Measurements from ENCODE around the gene ZHX3.
A peak's percentile ranks its signal among the peaks of the same experiment; 100 is the strongest.

Gene ZHX3

GRCh38 chr20:41182296-41183212 is 135.0 kb downstream of the ZHX3 start:
- no peak for DNase-seq

GRCh38 chr20:41181567-41181966 is 136.0 kb downstream of the ZHX3 start:
- DNase-seq = no peak

GRCh38 chr20:41180599-41181333 is 136.8 kb downstream of the ZHX3 start:
- no peak for DNase-seq

- no peak for DNase-seq
Measured at GRCh38 chr20:41179961-41180360, 137.6 kb downstream of the ZHX3 start.

- DNase-seq = peak; percentile 6
Measured at GRCh38 chr20:41178904-41179432, 138.6 kb downstream of the ZHX3 start.

GRCh38 chr20:41178495-41178894 is 139.0 kb downstream of the ZHX3 start:
- DNase-seq = no peak

- no peak for DNase-seq
Measured at GRCh38 chr20:41177636-41178035, 139.9 kb downstream of the ZHX3 start.

- no peak for DNase-seq
Measured at GRCh38 chr20:41176711-41177552, 140.6 kb downstream of the ZHX3 start.

- no peak for DNase-seq
Measured at GRCh38 chr20:41175727-41176330, 141.7 kb downstream of the ZHX3 start.

GRCh38 chr20:41175201-41175651 is 142.3 kb downstream of the ZHX3 start:
- DNase-seq = no peak

- DNase-seq = no peak
Measured at GRCh38 chr20:41174782-41175181, 142.7 kb downstream of the ZHX3 start.

- DNase-seq = no peak
Measured at GRCh38 chr20:41174373-41174772, 143.2 kb downstream of the ZHX3 start.

GRCh38 chr20:41173791-41174341 is 143.7 kb downstream of the ZHX3 start:
- no peak for DNase-seq

GRCh38 chr20:41173161-41173721 is 144.3 kb downstream of the ZHX3 start:
- peak; percentile 13 for DNase-seq

- DNase-seq = no peak
Measured at GRCh38 chr20:41172296-41173140, 145.0 kb downstream of the ZHX3 start.

- DNase-seq = no peak
Measured at GRCh38 chr20:41171736-41172295, 145.7 kb downstream of the ZHX3 start.

GRCh38 chr20:41170386-41171105 is 147.0 kb downstream of the ZHX3 start:
- DNase-seq = no peak

- DNase-seq = no peak
Measured at GRCh38 chr20:41169791-41170351, 147.7 kb downstream of the ZHX3 start.

- DNase-seq = no peak
Measured at GRCh38 chr20:41169162-41169690, 148.3 kb downstream of the ZHX3 start.
